B cell (primary cell): ENCODE data around the gene MIX23. TPM values are rescaled to one million over a fixed set of nuclear protein-coding genes. Genes with fewer than 3 reads are reported as not detected.

Experiments used
- ATAC-seq: fragments of 200-7000 bp; cut with Tn5 transposase; one replicate; pipeline ENCODE4 v1.10.0; 2021; ENCODE audit warnings: low read depth, mild to moderate bottlenecking, moderate number of reproducible peaks, moderate library complexity
- CTCF ChIA-PET: fragments of 350-600 bp; sonication (Branson Sonifier 250); formaldehyde crosslinking; loops from one replicate; lab custom pipeline; 2021; ENCODE audit warnings: antibody characterized with exemption, inconsistent platforms; lab: Charles Lee
- POLR2A ChIA-PET: fragments of 350-600 bp; sonication (Branson Sonifier 250); formaldehyde crosslinking; loops from one replicate; lab custom pipeline; 2021; ENCODE audit warnings: antibody characterized with exemption; lab: Charles Lee
- DNase-seq: peaks from one replicate; pipeline ENCODE4 v3.0.0; 2013
- H2AFZ ChIP-seq: 2 replicates; pipeline ENCODE4 v1.6.1; 2012; ENCODE audit warnings: mild to moderate bottlenecking, low read depth, low read length; ENCODE audit not compliant: insufficient read depth, poor library complexity, severe bottlenecking
- H3K27ac ChIP-seq, 2 donors: 1 replicate in 1 of 2; 2 replicates in 1 of 2; pipeline ENCODE4 v1.5.1; 2012 to 2013; ENCODE audit warnings: low read length in 2 of 2, mild to moderate bottlenecking in 2 of 2, moderate library complexity in 1 of 2
- H3K27me3 ChIP-seq, 4 experiments: fragments of 200-600 bp in 1 of 4; sonication (generic) in 1 of 4; replicated peaks in 1 of 4; 1 replicate in 2 of 4; 2 replicates in 2 of 4; pipeline versions ENCODE4 v1.6.1 to v1.7.0; 2013 to 2016; ENCODE audit warnings: low read length in 3 of 4, mild to moderate bottlenecking in 2 of 4, mixed read lengths in 1 of 4, moderate library complexity in 1 of 4; ENCODE audit not compliant: insufficient read depth in 4 of 4, control insufficient read depth in 3 of 4; ENCODE audit errors: control extremely low read depth in 1 of 4
- H3K36me3 ChIP-seq, 2 experiments: replicated peaks in 1 of 2; 1 replicate in 1 of 2; 2 replicates in 1 of 2; pipeline versions ENCODE4 v1.6.1 to v1.7.1; 2013; ENCODE audit warnings: low read length in 1 of 2; ENCODE audit not compliant: insufficient read depth in 2 of 2, control insufficient read depth in 1 of 2; ENCODE audit errors: control extremely low read depth in 1 of 2, extremely low read depth in 1 of 2
- H3K4me1 ChIP-seq, 2 donors: fragments of 200-600 bp in 1 of 2; sonication (generic) in 1 of 2; 1 replicate in 1 of 2; 2 replicates in 1 of 2; pipeline versions ENCODE4 v1.5.1 to v1.6.1; 2013 to 2017; ENCODE audit warnings: low read length in 2 of 2; ENCODE audit not compliant: control insufficient read depth in 2 of 2, insufficient read depth in 2 of 2
- H3K4me2 ChIP-seq: replicated peaks from 2 replicates; pipeline ENCODE3; 2012; ENCODE audit warnings: mild to moderate bottlenecking, low read depth, low read length; ENCODE audit not compliant: poor library complexity, severe bottlenecking
- H3K4me3 ChIP-seq, 5 experiments: fragments of 200-600 bp in 1 of 5; sonication (generic) in 1 of 5; 1 replicate in 3 of 5; 2 replicates in 2 of 5; pipeline versions ENCODE4 v1.5.1 to v1.7.0; 2011 to 2016; ENCODE audit warnings: low read length in 4 of 5, mild to moderate bottlenecking in 4 of 5, low read depth in 2 of 5, control low read depth in 1 of 5, moderate library complexity in 1 of 5; ENCODE audit not compliant: insufficient read depth in 1 of 5; ENCODE audit errors: control extremely low read depth in 1 of 5, extremely low read depth in 1 of 5
- H3K79me2 ChIP-seq: fragments of 200-600 bp; sonication (generic); one replicate; pipeline ENCODE4 v1.6.0; 2016; ENCODE audit warnings: low read length; ENCODE audit not compliant: control insufficient read depth, insufficient read depth
- H3K9ac ChIP-seq: fragments of 200-600 bp; sonication (generic); 2 replicates; pipeline ENCODE4 v1.6.1; 2017; ENCODE audit warnings: mild to moderate bottlenecking, low read length, moderate library complexity
- H3K9me3 ChIP-seq, 3 donors: one replicate each; pipeline versions ENCODE4 v1.6.1 to v1.7.1; 2013; ENCODE audit warnings: low read length in 2 of 3; ENCODE audit not compliant: control insufficient read depth in 2 of 3, insufficient read depth in 1 of 3; ENCODE audit errors: control extremely low read depth in 1 of 3
- H4K20me1 ChIP-seq: 2 replicates; pipeline ENCODE4 v1.6.0; 2012; ENCODE audit warnings: mild to moderate bottlenecking, low read length; ENCODE audit not compliant: insufficient read depth, control insufficient read depth, poor library complexity, severe bottlenecking
- H3K27ac Mint-ChIP-seq: one replicate; pipeline ENCODE4 v1.8.0; 2021; ENCODE audit warnings: mixed read lengths
- H3K27me3 Mint-ChIP-seq: one replicate; pipeline ENCODE4 v1.8.0; 2021; ENCODE audit warnings: mixed read lengths
- H3K4me1 Mint-ChIP-seq: one replicate; pipeline ENCODE4 v1.8.0; 2021; ENCODE audit warnings: mixed read lengths
- H3K4me3 Mint-ChIP-seq: one replicate; pipeline ENCODE4 v1.8.0; 2021; ENCODE audit warnings: mixed read lengths
- H3K9me3 Mint-ChIP-seq: one replicate; pipeline ENCODE4 v1.8.0; 2022; ENCODE audit warnings: mixed read lengths; ENCODE audit not compliant: insufficient read depth
- EZH2 ChIP-seq: IDR thresholded peaks from 2 replicates; pipeline ENCODE4 v1.6.1; 2012; ENCODE audit warnings: borderline replicate concordance, low read depth, mild to moderate bottlenecking, moderate library complexity, low read length; ENCODE audit not compliant: insufficient read depth, poor library complexity, severe bottlenecking
- WGBS: methylation state at CpG from one replicate; pipeline ENCODE4 v1.1.5; 2013; ENCODE audit warnings: missing lambda C conversion rate; ENCODE audit not compliant: insufficient coverage; 5-methylcytosine and 5-hydroxymethylcytosine counted together
- intact Hi-C: fragments of 100-400 bp; cut with micrococcal nuclease; formaldehyde crosslinking; loops from one replicate; pipeline ENCODE4 v1.10.0; 2022
- polyA plus RNA-seq: library from polyadenylated mRNA; depleted of rRNA; stranded (reverse); fragments of >200 nt; gene quantifications from 2 replicates; pipeline ENCODE4 v1.2.3, GENCODE V29; 2012
- total RNA-seq, 2 donors: library from RNA; stranded (reverse); fragments of 120-200 nt in 1 of 2; gene quantifications; 1 replicate in 1 of 2; 2 replicates in 1 of 2; pipeline versions ENCODE4 v1.2.3 to v1.2.4, GENCODE V29; 2013 to 2022
- TF ChIP-seq, protein P1 (sequence below): fragments of 200-600 bp; IDR thresholded peaks from one replicate; pipeline ENCODE4 v1.8.0; 2022; ENCODE audit warnings: antibody characterized with exemption, mild to moderate bottlenecking

The MIX23 gene
- total and polyA plus RNA-seq, 2 donors (not counting 1 experiment from before 2014, with no cell fraction given), result 9.2 to 33.1 TPM

DNA sequence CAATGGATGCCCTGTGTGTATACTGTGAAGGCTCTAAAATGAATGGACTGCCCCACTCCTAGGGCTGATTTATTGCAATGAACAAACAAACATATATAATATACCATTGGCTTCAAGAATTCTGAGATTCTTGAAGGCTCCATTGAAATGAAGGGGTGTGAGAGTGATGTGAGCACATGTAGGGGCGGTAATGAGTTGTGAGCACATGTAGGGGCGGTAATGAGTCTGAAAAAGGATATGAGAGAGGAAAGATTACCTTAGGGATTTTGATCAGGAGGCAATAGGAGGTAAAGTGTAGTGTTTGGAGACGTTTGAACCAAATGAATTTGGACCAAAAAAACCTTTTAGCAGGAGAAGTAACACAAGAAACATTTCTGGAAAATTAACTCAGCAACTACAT lies 4.7 kb upstream of the MIX23 start:
- H3K9me3 ChIP-seq, result no peaks in the 10 kb centered on the region
- Mint-ChIP-seq H3K27me3 (no peaks in the 10 kb centered on the region), H3K4me1 (peaks cover 29% of the 10 kb centered on the region), H3K9me3 (no peaks in the 10 kb centered on the region), H3K4me3 (no peak overlapping the region), H3K27ac (no peak overlapping the region)
- DNase-seq (no peak), ATAC-seq (no peak)
- H2AFZ ChIP-seq, result no peak overlapping the region
- no peak for TF ChIP-seq EZH2
- TF ChIP-seq, protein P1, sequence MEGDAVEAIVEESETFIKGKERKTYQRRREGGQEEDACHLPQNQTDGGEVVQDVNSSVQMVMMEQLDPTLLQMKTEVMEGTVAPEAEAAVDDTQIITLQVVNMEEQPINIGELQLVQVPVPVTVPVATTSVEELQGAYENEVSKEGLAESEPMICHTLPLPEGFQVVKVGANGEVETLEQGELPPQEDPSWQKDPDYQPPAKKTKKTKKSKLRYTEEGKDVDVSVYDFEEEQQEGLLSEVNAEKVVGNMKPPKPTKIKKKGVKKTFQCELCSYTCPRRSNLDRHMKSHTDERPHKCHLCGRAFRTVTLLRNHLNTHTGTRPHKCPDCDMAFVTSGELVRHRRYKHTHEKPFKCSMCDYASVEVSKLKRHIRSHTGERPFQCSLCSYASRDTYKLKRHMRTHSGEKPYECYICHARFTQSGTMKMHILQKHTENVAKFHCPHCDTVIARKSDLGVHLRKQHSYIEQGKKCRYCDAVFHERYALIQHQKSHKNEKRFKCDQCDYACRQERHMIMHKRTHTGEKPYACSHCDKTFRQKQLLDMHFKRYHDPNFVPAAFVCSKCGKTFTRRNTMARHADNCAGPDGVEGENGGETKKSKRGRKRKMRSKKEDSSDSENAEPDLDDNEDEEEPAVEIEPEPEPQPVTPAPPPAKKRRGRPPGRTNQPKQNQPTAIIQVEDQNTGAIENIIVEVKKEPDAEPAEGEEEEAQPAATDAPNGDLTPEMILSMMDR, result no peak
- H3K36me3 ChIP-seq, result no peaks in the 10 kb centered on the region
- intact Hi-C loops, result no loop called here
- no peak overlapping the region for H3K27ac ChIP-seq
- H3K4me2 ChIP-seq, result no peak overlapping the region
- no peak overlapping the region for H3K4me3 ChIP-seq
- H3K27me3 ChIP-seq, result no peaks in the 10 kb centered on the region
- ChIA-PET CTCF (no interaction called here), POLR2A (no interaction called here)
- H4K20me1 ChIP-seq, result no peaks in the 10 kb centered on the region
- H3K79me2 ChIP-seq, result peaks cover 16% of the 10 kb centered on the region
- 100% methylated on average over 1 of the region's 3 CpGs for WGBS
- H3K9ac ChIP-seq, result no peak overlapping the region
- peaks cover 6 to 10% of the 10 kb centered on the region in 2 donors for H3K4me1 ChIP-seq

DNA sequence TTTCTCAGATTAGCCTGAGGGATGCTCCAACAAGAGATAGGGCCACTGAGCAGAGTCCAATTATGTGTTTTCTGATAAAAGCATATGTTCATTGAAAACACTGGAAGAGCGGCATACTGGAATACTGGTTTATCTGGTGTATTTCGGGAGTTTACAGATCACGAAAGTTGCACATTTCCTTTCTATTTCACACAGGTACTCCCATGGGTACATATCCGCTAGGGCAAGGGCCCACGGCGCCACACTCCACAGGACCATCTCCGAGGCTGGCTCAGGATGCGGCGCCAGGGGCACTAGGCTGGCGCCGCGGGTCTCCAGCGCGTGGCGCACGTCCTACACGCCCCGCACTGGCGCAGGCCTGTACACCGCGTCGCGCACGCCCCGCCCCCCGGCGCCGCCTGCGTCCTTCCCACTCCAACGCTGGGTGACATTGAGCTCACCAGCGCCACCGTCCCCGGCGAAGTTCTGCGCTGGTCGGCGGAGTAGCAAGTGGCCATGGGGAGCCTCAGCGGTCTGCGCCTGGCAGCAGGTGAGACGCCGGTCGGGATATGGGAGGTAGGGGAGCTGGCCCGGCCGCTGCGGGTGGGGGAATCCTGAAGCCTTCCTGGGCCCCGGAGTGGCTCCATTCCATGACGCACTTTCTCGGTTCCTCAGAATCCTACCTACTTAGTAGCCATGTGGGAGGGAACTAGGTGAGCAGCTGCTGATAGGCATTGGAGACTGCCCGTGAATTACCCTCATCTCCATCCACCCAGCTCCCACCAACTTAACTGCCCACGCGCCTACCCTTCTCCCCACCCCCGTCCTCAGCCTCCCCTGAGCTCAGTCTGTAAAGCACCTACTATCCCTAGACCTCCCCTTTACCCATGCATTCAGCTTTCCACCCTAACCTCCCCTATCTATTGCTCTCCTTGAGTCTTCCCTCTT lies 1.0 kb upstream of the MIX23 start, which contains the start of gene FAM162A:
Gene FAM162A, plus strand, starts transcription at position 412 of the 927 bp plus-strand sequence. Its CDS starts 84 bp downstream, at position 496.
- H3K27ac ChIP-seq, result peak within 1 kb of the TSS; percentile 82 to 83
- CTCF ChIA-PET, result interaction anchor here (0.6 to 4.0 kb wide), 13 partner anchors 8 to 838 kb away, joined by 3 to 38 read pairs (median 4); partner anchors contain the start of genes POLQ and WDR5B
- H3K4me1 ChIP-seq, result peaks cover 11 to 15% of the 10 kb centered on the region in 2 donors
- peak within 1 kb of the TSS; percentile 86 for H3K4me2 ChIP-seq
- WGBS, result under 1% methylated on average over 45 of the region's 52 CpGs
- no peaks in the 10 kb centered on the region for H3K27me3 Mint-ChIP-seq
- no peak for TF ChIP-seq EZH2
- TF ChIP-seq, protein P1, result peak; percentile 68
- peaks cover 22% of the 10 kb centered on the region for H3K79me2 ChIP-seq
- H4K20me1 ChIP-seq, result no peaks in the 10 kb centered on the region
- H3K4me3 ChIP-seq, result peak within 1 kb of the TSS; percentile 75 to 95 (median 86)
- no peaks in the 10 kb centered on the region for H3K9me3 Mint-ChIP-seq
- no peaks in the 10 kb centered on the region for H3K27me3 ChIP-seq
- peak within 1 kb of the TSS; percentile 93 for H3K4me3 Mint-ChIP-seq
- H3K9ac ChIP-seq, result peak within 1 kb of the TSS; percentile 80
- intact Hi-C loops, result loop anchor here (1.0 to 5.0 kb wide), 9 partner anchors 32 to 1787 kb away; partner anchors contain the start of genes EAF2, GOLGB1, HCLS1 and IQCB1
- no peaks in the 10 kb centered on the region for H3K9me3 ChIP-seq
- POLR2A ChIA-PET, result interaction anchor here (0.6 to 2.2 kb wide), 7 partner anchors 9 to 700 kb away, joined by 3 to 25 read pairs (median 6); partner anchors contain the start of genes HSPBAP1, KPNA1 and WDR5B
- peak within 1 kb of the TSS; percentile 90 for H2AFZ ChIP-seq
- H3K36me3 ChIP-seq, result no peaks in the 10 kb centered on the region
- H3K27ac Mint-ChIP-seq, result peak within 1 kb of the TSS; percentile 94
- ATAC-seq, result peak; percentile 96
- H3K4me1 Mint-ChIP-seq, result peaks cover 37% of the 10 kb centered on the region
- DNase-seq, result peak; percentile 96
